Measurements from ENCODE around the gene PRKCI. TPM values are rescaled to one million over a fixed set of nuclear protein-coding genes. Genes with fewer than 3 reads are reported as not detected.
A peak's percentile ranks its signal among the peaks of the same experiment; 100 is the strongest.
"Not testable (repeated sequence)": the region's sequence is repeated elsewhere in the genome, so short reads cannot be mapped to it uniquely, and the experiment has no call there.

The PRKCI gene
- total RNA-seq: 10 to 100 TPM; 23.7 to 24.2 TPM

DNA sequence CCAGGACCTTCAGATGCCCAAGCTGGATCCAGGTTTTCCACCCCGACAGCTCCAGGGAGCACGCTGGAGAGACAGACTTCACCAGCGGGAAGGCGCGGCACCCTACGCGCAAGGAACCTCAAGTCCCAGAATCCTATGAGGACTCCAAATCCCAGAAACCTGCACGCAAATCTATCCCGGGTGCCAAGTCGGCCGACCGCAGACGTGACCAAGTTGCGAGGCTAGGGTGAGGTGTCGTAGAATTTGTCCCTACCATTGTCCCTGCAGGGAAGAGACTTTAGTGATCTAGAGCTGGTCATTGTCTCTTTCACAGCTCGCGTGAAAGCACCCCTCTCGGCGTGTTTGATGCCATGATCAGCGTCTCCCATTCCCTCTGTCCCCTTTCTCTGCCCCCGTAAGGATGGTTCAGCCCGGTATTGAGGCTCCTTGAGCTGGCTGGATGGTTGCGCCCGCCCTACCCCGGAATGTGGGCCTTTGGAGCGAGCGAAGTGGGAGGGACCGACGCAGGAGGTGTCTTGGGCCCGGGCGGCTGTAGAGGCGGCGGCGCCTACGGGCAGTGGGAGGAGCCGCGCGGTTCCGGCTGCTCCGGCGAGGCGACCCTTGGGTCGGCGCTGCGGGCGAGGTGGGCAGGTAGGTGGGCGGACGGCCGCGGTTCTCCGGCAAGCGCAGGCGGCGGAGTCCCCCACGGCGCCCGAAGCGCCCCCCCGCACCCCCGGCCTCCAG is at the start of gene PRKCI:
TSS of gene PRKCI (plus strand) at position 501 of the 723 bp plus-strand sequence. CDS start 246 bp downstream, outside the sequence.
- Mint-ChIP-seq H3K36me3 (peaks cover 1% of the 10 kb centered on the region), H3K4me1 (peaks cover 20% of the 10 kb centered on the region), H3K27ac (peak within 1 kb of the TSS; percentile 85), H3K9me3 (no peaks in the 10 kb centered on the region), H3K4me3 (peak within 1 kb of the TSS; percentile 90), H3K27me3 (no peaks in the 10 kb centered on the region)
- ATAC-seq (ENCODE audit: low read depth): peak; percentile 99
- POLR2A ChIA-PET: interaction anchor here (1.0 to 1.8 kb wide), 5 partner anchors 34 to 457 kb away, joined by 4 to 11 read pairs (median 6); partner anchors contain the start of genes PHC3, SKIL and TERC
- peak; percentile 86 for DNase-seq

DNA sequence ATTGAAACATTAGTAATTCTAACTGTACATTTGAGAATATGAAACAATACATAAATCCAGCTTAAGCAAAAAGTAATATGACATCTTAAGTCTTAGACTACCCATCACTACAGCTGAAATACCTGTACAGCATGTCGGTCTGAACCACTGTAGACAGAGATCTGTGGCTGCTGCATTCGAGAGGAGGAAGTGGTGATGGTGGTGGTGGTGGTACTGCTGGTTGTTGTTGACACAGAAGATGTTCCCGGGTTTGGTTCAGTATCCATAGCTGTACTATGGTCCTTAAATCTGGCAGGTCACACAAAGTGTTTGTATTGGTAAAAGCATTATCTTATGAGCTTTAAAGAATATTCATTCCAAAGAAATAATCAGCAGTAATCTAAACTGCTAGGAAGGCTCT is 43.6 kb upstream of the PRKCI start:
- ATAC-seq (ENCODE audit: low read depth) (peak; percentile 57), DNase-seq (peak; percentile 60)
- Mint-ChIP-seq H3K9me3 (no peaks in the 10 kb centered on the region), H3K27me3 (no peaks in the 10 kb centered on the region), H3K27ac (peak overlapping the region; percentile 82), H3K4me1 (peaks cover 31% of the 10 kb centered on the region), H3K4me3 (peak overlapping the region; percentile 58), H3K36me3 (peaks cover 23% of the 10 kb centered on the region)
- POLR2A ChIA-PET: interaction anchor here (0.8 to 1.7 kb wide), 4 partner anchors 44 to 211 kb away, joined by 3 to 8 read pairs (median 4); partner anchors contain the start of genes PRKCI and SKIL

- no peaks in the 10 kb centered on the region for H3K9me3 Mint-ChIP-seq
- H3K4me1 Mint-ChIP-seq: peaks cover 29% of the 10 kb centered on the region
- peaks cover 21% of the 10 kb centered on the region for H3K36me3 Mint-ChIP-seq
- no peaks in the 10 kb centered on the region for H3K27me3 Mint-ChIP-seq
- DNase-seq: no peak
- POLR2A ChIA-PET: interaction anchor here (1.3 to 2.6 kb wide), 3 partner anchors 9 to 178 kb away, joined by 4 to 27 read pairs (median 8); partner anchors contain the start of genes PRKCI and SKIL
- peak overlapping the region; percentile 95 for H3K4me3 Mint-ChIP-seq
- no peak for ATAC-seq (ENCODE audit: low read depth)
- peak overlapping the region; percentile 99 for H3K27ac Mint-ChIP-seq
Measured at GRCh38 chr3:170179432-170179831, 42.8 kb upstream of the PRKCI start.

DNA sequence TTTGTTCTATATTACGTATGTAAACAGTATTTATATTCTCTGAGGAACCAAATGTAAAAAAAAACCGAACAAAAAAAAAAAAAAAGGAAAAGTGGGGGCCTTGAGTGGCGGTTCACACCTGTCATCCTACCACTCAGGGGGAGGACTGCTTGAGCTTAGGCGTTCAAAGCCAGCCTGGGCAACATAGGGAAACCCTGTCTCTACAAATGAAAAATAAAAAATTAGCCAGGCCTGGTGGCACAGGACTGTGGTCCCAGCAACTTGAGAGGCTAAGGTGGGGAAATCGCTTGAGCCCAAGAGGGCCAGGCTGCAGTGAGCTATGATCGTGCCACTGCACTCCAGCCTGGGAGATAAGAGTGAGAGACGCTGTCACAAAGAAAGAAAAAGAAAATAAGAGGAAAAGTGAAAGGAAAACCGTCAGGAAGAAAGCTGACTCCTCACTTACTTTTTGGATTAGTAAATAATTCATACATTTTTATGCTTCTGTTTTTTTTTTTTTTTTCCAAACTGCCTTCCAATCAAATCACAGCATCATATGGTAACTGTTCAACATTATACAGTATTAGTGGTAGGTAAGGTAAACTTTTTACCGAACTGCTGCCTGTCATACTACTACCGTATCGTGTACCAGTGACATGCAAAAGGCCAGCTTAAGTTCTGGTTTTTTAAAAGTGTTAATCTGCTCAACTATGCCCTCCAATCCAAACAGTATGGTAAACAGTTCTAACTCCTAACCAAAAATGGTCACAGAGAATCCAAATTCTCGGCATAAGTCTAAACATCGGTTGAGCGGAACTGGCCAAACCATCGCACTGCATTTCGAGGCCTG is 41.9 kb upstream of the PRKCI start:
- Mint-ChIP-seq H3K4me1 (peaks cover 23% of the 10 kb centered on the region), H3K4me3 (peak overlapping the region; percentile 95), H3K9me3 (no peaks in the 10 kb centered on the region), H3K36me3 (peaks cover 16% of the 10 kb centered on the region), H3K27ac (peak overlapping the region; percentile 99), H3K27me3 (no peaks in the 10 kb centered on the region)
- ATAC-seq (ENCODE audit: low read depth): peak; percentile 27
- DNase-seq: peak; percentile 37
- POLR2A ChIA-PET: interaction anchor here (0.6 to 2.7 kb wide), 8 partner anchors 9 to 235 kb away, joined by 3 to 27 read pairs (median 4); partner anchors contain the start of genes PRKCI and SKIL

GRCh38 chr3:170180908-170181885 is 41.0 kb upstream of the PRKCI start, which contains the start of gene PHC3:
PHC3 (minus strand) TSS chr3:170181733; CDS start chr3:170181715, 18 bp downstream.
- peak; percentile 76 for ATAC-seq (ENCODE audit: low read depth)
- Mint-ChIP-seq H3K4me3 (peak within 1 kb of the TSS; percentile 95), H3K27me3 (no peaks in the 10 kb centered on the region), H3K27ac (peak within 1 kb of the TSS; percentile 99), H3K9me3 (no peaks in the 10 kb centered on the region), H3K36me3 (peaks cover 14% of the 10 kb centered on the region), H3K4me1 (peaks cover 22% of the 10 kb centered on the region)
- DNase-seq: peak; percentile 94
- POLR2A ChIA-PET: interaction anchor here (0.6 to 2.7 kb wide), 7 partner anchors 10 to 688 kb away, joined by 3 to 27 read pairs (median 6); partner anchors contain the start of genes PRKCI, RPL22L1 and SKIL

DNA sequence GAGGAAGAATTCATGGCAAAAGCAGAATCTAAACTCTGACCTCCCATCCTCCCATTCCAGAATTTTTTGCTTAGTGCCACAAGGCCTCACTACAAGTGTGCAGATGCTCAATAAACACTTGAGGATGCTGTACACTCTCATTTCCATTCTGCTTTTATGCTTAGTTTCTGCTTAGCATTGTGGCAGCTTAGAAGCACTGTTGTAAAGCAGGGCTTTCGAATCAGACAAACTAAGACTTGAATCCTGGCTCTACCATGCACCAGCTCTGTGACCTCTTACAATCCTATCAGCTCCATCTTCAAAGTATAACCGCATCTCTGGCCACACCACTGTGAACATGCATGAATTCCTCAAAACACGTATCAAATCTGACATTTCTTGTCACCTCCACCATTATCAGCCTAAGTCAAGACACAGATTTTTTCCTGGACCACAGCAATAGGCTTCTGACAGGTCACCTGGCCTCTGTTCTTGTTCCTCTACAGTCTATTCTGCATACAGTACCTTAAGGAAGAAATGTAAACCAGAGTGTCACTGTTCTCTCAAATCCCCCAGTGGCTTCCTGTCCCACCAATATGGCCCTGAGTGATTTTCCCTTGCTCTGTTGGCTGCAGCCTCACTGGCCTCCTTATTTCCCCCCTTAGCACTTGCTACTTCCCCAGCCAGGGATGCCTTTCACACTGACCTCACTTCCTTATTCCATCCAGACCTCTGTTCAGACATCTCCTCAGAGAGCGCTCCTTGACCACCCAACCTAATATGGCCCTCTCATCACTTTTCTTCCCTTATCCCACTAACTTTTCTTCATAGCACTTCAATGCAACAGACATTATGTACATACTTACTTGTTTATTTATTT is 32.6 kb upstream of the PRKCI start:
- Mint-ChIP-seq H3K4me3 (peak overlapping the region; percentile 33), H3K9me3 (no peaks in the 10 kb centered on the region), H3K27ac (no peak overlapping the region), H3K27me3 (no peaks in the 10 kb centered on the region), H3K36me3 (no peaks in the 10 kb centered on the region), H3K4me1 (peaks cover 10% of the 10 kb centered on the region)
- POLR2A ChIA-PET: no interaction called here
- ATAC-seq (ENCODE audit: low read depth): peak; percentile 15
- DNase-seq: no peak

DNA sequence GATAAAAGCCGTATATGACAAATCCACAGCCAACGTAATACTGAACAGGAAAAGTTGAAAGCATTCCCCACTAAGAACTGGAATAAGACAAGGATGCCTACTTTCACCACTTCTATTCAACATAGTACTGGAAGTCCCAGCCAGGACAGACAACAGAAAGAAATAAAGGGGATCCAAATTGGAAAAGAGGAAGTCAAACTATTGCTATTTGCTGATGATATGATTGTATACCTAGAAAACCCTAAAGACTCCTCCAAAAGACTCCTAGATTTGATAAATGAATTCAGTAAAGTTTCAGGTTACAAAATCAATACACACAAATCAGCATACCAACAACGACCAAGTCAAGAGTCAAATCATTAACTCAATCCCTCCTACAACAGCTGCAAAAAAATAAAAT is 26.5 kb upstream of the PRKCI start:
- DNase-seq; H3K36me3 Mint-ChIP-seq; H3K27ac Mint-ChIP-seq; POLR2A ChIA-PET; H3K4me1 Mint-ChIP-seq; H3K4me3 Mint-ChIP-seq; H3K9me3 Mint-ChIP-seq; H3K27me3 Mint-ChIP-seq; ATAC-seq (ENCODE audit: low read depth): not testable (repeated sequence)

GRCh38 chr3:170196833-170197232 is 25.4 kb upstream of the PRKCI start:
- H3K27ac Mint-ChIP-seq: no peak overlapping the region
- peaks cover 12% of the 10 kb centered on the region for H3K27me3 Mint-ChIP-seq
- DNase-seq (no peak), ATAC-seq (ENCODE audit: low read depth) (no peak)
- POLR2A ChIA-PET: no interaction called here
- H3K4me3 Mint-ChIP-seq: no peak overlapping the region
- peaks cover 2% of the 10 kb centered on the region for H3K4me1 Mint-ChIP-seq
- H3K9me3 Mint-ChIP-seq: no peaks in the 10 kb centered on the region
- no peaks in the 10 kb centered on the region for H3K36me3 Mint-ChIP-seq

- Mint-ChIP-seq H3K27ac (no peak overlapping the region), H3K9me3 (no peaks in the 10 kb centered on the region), H3K4me1 (peaks cover 2% of the 10 kb centered on the region), H3K27me3 (peaks cover 13% of the 10 kb centered on the region), H3K36me3 (no peaks in the 10 kb centered on the region), H3K4me3 (no peak overlapping the region)
- ATAC-seq (ENCODE audit: low read depth) (no peak), DNase-seq (no peak)
- POLR2A ChIA-PET: no interaction called here
Measured at GRCh38 chr3:170200987-170201386, 21.2 kb upstream of the PRKCI start.

GRCh38 chr3:170201527-170201926 is 20.7 kb upstream of the PRKCI start:
- Mint-ChIP-seq H3K36me3 (no peaks in the 10 kb centered on the region), H3K4me1 (peaks cover 2% of the 10 kb centered on the region), H3K27ac (no peak overlapping the region), H3K4me3 (no peak overlapping the region), H3K9me3 (no peaks in the 10 kb centered on the region), H3K27me3 (peaks cover 15% of the 10 kb centered on the region)
- no peak for DNase-seq
- POLR2A ChIA-PET: no interaction called here
- ATAC-seq (ENCODE audit: low read depth): no peak

DNA sequence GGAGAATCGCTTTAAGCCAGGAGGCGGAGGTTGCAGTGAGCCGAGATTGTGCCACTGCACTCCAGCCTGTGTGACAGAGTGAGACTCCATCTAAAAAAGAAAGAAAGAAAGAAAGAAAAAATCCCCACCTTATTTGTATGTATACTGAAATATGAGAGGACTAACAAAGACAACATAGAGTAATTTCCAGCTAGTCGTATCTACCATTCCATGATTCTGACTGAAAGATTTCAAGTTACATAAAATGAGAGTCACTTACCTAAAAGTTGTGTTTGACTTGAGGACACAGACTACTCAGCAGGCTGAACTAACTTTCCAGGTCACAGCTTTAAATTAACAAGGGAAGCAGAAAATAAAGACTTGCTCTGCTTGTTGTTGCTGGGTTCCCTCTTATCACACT is 18.8 kb upstream of the PRKCI start:
- DNase-seq (no peak), ATAC-seq (ENCODE audit: low read depth) (no peak)
- H3K4me3 Mint-ChIP-seq: no peak overlapping the region
- POLR2A ChIA-PET: interaction anchor here (0.6 kb wide), 1 partner anchor 1257 kb away, joined by 3 read pairs; the partner anchor contains the start of gene TNIK
- H3K9me3 Mint-ChIP-seq: no peaks in the 10 kb centered on the region
- peaks cover 2% of the 10 kb centered on the region for H3K4me1 Mint-ChIP-seq
- H3K27ac Mint-ChIP-seq: no peak overlapping the region
- H3K36me3 Mint-ChIP-seq: no peaks in the 10 kb centered on the region
- peaks cover 18% of the 10 kb centered on the region for H3K27me3 Mint-ChIP-seq
